ENCODE measurements around the gene NXNL1.
"Not testable (repeated sequence)": the region's sequence is repeated elsewhere in the genome, so short reads cannot be mapped to it uniquely, and the experiment has no call there.

Gene NXNL1

DNA sequence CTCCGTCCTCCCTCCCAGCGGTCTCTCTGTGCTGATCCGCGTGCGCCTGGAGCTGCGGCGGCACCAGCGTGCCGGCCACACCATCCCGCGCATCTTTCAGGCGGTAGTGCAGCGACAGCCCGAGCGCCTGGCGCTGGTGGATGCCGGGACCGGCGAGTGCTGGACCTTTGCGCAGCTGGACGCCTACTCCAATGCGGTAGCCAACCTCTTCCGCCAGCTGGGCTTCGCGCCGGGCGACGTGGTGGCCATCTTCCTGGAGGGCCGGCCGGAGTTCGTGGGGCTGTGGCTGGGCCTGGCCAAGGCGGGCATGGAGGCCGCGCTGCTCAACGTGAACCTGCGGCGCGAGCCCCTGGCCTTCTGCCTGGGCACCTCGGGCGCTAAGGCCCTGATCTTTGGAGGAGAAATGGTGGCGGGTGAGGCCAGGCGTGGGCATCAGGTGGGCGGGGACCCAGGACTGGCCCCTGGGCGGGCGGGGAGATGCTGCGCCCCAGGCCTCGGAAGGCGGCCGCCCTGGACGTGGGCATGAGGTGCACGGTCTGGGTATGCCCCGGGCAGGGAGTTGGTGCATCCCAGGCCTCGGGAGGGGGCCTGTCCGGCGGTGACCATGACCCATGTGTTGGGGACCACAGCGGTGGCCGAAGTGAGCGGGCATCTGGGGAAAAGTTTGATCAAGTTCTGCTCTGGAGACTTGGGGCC, 26.0 kb upstream of the NXNL1 start:
- DNase-seq: no peak

DNA sequence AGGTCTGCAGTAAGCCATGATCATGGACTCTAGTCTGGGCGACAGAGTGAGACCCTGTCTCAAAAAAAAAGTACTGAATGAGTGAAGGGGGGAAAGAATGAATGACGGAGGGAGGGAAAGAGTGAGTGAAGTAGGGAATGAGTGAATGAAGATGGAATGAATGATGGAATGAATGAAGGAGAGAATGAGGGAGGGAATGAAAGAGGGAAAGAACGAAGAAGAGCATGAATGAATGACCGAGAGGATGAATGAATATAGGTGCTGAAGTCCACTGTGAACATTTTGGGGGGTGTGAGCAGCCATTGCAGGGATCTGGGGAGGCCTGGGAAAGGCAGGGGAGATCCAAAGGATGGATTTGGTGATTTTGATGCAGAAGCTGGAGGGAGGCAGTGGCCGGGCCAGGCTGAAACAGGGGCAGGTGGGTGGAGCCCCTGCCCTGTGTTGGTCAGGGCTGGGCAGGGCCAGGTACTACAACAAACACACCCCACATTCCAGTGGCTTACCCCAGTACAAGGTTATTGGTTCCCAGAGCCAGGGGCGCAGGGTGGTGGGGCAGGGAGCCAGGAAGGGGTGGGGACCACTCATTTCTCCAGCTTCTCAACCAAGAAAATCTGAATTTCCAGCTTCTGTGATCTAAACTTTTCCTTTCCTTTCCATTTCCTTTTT, 23.9 kb upstream of the NXNL1 start:
- DNase-seq: no peak

DNA sequence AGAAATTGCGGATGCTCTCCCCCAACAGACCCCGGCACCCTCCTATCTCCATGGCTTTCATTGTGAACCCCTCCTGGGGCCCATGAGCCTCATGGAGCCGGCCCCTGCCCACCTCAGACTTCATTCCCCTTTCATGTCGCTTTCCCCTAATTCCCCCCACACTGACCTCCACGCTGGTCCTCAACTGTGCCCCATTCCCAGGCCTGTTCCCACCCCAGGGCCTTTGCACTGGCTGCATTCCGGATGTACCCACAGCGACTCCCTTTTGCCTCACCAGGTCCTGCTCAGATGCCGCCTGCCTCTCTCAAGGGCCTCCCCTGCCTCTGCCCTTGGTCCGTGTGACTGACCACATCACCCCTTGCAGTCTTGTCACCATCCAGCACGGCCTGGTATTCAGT, 22.9 kb upstream of the NXNL1 start:
- DNase-seq: no peak

DNA sequence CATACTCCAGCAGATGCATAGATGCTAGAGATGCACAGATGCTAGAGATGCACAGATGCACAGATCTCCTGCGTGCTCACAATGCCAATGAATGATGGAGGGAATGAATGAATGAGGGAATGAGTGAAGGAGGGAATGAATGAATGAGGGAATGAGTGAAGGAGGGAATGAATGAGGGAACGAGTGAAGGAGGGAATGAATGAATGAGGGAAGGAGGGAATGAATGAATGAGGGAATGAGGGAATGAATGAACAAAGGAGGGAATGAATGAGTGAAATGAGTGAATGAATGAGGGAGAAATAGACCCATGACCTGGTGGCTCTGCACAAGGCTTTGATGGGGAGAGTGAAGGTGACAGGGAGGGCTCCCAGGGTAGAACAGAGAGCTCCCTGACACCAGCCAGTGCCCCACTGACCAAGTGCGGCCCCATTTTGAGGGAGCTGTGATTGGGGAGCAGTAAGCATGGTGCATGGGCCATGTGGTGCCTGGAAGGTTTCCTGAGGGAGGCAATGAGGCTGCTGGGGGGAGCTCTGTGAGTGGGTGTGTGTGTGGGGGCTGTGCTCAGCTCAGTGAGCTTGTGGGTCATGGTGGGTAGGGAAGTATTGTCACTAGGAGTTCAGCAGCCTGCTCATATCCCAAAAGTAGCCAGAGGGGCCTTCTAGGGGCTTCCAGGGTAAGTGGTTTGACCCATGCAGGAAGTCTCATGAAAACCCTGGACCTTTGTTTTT, 22.3 kb upstream of the NXNL1 start:
- no peak for DNase-seq

DNA sequence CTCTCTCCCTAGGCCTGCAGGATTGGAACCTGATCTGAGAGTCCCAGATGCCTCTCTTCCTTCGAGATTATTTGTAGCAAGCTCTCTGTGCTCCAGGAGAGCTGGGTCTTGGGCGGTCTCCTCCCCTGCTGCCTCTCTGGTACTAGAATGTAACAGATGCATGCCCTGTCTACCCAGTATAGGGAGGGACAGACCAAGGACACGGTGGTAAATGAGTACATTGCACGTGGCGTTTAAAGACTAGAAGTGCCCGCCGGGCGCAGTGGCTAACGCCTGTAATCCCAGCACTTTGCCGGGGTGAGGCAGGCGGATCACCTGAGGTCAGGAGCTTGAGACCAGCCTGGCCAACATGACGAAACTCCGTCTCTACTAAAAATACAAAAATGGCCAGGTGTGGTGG, 21.3 kb upstream of the NXNL1 start:
- DNase-seq: no peak

DNA sequence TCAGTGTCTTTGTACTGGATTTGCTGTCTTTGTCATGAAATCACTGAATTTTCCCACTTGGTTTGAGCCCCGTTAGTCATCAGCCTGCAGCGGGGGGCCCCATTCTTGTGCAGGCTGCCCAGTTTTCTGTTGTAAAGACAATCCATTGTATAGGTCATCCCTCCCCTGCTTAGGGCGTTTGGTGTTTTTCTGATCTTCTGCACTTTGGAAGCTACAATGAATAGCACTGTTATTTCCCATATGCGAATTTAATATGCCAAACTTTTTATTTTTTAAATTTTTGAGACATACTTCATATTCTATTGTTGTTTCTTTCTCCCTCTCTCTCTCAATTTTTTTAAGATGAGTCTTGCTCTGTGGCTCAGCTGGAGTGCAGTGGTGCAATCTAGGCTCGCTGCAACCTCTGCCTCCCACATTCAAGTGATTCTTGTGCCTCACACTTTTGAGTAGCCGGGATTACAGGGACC, 18.6 kb upstream of the NXNL1 start:
- no peak for DNase-seq

DNA sequence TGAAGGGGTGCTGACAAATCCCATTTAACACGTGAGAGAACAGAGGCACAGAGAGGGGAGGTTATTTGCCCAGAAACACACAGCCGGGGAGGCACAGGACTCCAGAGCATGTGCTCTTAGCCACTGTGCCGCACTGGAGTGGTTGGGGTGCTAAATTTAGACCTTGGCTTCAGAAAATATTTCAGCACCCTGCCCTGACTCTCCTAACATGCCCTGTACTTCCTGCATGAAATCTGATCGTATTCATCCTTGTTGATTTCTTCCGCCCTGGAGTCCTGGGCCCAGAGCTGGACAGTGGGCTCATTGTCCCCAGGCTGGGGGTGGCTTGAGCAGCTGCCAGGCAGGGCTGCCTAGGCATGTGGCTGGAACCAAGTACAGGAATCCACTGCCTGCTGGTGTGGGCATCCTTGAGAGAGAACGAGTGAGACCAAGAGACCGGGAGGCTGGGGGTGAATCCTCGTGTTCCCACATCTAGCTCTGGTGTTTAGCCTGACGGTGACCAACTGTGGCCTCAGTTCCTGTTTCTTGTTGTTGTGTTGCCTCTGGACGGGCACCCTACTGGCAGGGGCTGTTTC, 14.9 kb upstream of the NXNL1 start:
- no peak for DNase-seq

DNA sequence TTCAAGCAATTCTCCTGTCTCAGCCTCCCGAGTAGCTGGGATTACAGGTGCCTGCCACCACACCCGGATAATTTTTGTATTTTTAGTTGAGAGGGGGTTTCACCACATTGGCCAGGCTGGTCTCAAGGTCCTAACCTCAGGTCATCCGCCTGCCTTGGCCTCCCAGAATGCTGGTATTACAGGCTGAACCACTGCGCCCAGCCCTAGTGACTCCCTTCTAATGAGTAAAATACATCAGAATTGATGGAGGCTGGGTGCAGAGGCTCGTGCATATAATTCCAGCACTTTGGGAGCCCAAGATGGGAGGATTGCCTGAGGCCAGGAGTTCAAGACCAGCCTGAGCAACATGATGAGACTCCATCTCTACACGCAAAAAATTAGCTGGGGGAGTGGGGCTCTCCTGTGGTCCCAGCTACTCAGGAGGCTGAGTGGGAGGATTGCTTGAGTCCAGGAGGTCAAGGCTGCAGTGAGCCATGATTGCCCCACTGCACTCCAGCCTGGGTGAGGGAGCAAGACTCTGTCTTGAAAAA, 14.3 kb upstream of the NXNL1 start:
- not testable (repeated sequence) for DNase-seq

DNA sequence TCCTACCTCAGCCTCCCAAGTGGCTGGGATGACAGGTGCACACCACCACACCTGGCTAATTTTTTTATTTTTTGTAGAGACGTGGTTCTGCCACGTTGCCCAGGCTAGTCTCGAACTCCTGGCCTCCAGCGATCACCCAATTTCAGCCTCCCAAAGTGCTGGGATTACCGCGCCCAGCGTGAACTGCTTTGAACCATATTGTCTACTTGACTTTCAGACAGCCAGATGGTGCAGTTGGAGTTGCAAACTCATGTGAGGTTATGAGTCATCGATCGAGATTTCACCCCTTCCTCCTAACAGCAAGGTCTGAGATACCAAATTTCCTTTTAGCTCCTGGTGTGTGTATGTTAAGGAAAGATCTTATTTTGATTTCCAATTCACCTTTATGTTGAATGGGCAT, 12.3 kb upstream of the NXNL1 start:
- DNase-seq: peak; percentile 62

DNA sequence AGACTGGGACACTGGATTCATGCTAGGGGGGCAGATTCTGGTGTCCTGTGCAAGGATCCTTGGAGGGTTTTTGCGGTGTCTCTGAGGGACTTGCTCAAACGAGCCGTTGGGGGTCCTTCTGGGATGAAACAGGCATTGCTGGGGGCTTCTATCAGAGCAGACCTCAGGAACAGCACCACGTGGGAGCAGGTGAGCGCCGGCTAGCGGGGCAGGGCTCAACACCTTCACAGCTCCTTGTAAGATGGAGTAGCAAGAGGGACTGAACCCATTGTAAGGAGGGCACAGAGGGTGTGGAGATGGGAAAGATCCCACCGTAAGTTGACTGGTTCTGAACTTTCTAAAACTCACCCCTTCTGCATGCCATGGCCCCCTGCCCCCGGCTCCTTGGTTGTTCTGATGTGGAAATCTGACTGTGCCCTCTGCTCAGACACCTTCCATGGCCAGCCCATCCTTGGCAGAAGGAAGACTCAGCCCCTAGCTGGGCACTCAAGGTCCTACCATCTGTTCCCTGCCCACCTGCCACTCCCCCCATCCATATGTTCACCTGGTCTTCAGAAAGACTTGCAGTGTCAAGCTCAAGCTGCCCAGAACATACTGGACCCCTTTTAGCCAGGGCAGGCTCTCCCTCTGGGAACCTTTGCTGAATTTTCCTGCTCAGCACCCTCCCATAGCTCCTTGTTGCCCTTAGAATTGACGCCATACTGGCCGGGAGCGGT, 10.8 kb upstream of the NXNL1 start:
- DNase-seq: no peak

DNA sequence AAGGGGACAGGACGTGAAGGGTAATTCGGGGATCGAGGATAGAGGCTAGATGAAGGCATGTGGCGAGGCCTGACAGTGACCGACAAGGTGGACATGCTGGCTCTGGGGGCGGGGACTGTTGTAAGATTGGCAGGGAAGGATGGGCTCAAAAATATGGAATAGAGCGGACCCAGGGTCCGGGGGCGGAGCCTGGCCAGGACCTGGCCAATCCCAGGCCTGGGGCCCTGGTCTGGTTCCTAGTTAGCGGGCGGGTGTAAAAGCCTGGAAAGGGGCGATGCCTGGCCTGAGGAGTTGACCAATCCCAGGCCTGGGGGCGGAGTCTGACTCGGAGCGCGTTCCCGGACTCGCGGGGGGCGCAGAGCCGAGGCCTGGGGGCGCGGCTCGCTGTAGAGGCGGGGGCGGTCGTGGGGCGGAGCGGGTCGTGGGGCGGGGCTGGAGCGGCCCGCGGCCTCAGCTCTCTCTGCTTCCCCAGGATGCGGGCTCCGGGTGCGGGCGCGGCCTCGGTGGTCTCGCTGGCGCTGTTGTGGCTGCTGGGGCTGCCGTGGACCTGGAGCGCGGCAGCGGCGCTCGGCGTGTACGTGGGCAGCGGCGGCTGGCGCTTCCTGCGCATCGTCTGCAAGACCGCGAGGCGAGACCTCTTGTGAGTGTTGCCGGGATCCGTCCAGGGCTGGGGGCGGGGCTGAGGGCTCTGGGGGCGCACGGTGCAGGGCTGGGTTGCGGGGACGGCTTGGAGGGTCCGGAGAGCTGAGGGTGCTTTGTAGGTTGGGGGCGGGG, 9.5 kb upstream of the NXNL1 start, which contains the start of gene SLC27A1:
Gene SLC27A1, plus strand, starts transcription at position 457 of the 774 bp plus-strand sequence. Its CDS starts 17 bp downstream, at position 474.
- DNase-seq: peak; percentile 98

DNA sequence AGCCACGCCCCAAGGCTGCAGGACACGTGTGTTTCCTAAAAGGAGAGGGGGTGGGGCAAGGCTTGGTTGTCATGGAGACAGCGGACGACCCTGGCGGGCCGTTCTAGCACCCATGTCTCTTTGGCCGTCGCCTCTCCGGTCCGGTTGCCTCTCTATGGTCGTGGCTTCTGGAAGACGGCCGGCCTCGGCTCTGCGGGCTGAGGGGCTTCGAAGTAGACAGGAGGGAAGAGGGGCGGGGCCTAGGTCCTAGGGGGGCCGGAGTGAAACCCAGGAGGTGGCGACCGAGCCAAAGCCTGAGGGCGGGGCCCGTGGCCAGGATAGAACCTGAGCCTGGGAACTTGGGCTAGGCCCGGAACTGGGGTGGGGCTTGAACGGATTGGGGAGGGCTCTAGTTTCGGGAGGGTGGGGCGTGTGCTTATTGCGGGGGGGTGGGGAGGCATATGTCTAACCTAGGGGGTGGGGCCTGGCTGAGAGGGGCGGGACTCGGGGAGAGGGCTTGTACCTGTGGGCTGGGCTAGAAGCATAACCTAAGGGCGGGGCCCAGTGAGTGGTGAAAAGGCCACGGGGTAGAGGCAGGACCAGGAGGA, 8.8 kb upstream of the NXNL1 start:
- DNase-seq: peak; percentile 93

DNA sequence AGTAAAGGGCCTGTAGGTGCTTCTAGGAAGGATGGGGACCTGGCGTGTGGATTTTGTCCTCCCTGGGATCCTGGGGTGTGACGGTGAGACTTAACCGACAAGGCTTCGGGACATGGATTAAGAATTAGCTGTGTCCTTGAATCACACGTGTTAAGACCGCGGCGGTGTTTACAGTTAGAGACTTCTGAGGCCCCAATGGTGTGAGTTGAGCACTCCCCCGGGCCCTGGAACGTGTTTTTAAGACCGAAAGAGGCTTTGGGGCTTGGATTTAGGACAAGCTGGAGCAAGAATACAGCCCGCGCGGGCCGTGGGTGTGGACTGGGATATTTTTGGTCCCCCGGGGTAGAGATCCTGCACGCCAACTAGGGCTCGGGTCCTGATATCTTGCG, 8.4 kb upstream of the NXNL1 start:
- DNase-seq: no peak

DNA sequence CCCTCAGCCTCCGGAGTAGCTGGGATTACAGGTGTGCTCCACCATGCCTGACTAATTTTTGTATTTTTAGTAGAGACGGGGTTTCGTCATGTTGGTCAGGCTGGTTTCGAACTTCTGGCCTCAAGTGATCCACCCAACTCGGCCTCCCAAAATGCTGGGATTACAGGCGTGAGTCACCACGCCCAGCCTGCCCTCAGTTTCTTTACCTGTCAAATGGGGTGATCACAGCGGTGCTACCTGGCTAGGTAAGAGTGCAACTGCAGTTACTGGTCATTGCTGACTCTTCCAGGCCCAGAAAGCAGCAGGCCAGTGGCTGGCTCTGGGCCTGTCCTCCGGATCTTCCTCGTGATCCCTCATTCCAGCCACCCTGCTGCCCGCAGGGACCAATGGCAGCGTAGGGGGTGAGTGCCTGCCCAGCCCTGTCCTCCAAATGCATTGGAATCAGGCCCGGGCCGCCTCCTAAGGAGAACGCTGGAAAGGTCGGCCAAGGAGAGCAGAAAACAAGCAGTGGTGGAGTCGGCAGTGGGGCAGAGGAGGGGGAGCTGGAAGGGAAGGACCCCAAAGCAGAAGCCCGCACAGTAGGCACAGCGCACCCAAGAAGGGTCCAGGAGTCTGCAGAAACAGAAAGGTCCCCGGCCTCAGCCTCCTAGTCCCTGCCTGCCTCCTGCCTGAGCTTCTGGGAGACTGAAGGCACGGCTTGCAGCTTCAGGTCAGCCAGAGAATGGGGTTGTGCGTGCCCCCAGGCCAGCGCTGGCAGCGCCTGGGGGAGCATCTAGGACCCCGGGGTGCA, 7.8 kb upstream of the NXNL1 start:
- no peak for DNase-seq

DNA sequence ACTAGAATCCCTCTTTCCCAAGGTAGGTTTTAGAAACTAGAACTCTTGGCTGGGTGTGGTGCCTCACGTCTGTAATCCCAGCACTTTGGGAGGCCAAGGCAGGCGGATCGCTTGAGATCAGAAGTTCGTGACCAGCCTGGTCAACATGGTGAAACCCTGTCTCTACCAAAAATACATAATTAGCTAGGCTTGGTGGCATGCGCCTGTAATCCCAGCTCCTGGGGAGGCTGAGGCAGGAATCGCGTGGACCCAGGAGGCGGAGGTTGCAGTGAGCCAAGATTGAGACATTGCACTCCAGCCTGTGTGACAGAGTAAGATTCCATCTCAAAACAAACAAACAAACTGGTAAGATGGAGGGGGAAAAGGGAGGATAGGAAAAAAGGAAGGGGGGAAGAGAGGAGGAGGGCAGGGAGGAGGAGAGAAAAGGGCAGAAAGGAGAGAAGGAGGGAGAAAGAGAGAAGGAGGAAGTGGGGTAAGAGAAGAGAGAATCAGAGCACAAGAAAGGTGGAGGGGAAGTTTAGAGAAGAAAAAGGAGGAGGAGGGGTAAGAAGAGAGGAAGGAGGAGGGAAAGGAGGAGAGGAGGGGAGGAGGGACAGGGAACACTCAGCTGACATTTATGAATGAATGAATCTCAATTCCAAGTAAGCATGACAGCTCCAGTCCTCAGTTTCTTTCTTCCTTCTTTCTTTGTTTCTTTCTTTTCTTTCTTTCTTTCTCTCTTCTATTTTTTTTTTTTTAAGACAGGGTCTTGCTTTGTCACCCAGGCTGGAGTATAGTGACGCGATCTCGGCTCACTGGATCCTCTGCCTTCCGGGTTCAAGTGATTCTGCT, 7.0 kb upstream of the NXNL1 start:
- no peak for DNase-seq

DNA sequence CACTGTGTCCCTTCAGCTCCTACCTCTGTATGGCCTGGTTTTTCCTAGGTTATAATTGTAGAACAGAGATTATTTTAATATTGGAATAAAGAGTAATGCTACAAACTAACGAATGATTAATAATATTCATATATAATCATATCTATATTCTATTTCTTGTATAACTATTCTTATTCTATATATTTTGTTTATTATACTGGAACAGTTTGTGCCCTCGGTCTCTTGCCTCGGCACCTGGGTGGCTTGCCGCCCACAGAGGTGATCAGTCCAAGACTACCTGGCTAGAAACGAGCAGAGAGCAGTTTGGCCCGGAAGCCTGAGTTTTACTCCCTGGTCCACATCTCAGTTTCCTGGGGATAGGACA, 5.7 kb upstream of the NXNL1 start:
- no peak for DNase-seq

DNA sequence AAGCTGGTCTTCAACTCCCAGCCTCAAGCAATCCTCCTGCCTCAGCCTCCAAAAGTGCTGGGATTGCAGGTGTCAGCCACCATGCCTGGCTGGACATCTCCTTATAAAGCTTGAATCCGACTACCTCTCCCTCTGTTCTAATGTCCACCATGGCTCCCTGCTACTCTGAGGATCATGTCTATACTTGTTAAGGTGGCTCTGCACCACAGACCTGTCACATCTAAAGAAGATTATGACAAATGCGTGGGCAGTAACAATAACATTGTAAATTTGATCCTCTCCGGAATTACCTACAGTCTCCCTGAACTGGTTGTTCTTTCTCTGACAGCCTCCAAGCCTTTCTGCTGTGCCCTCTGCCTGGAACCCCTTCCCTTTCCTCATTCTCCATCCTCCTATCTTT, 1.8 kb downstream of the NXNL1 start:
- no peak for DNase-seq

DNA sequence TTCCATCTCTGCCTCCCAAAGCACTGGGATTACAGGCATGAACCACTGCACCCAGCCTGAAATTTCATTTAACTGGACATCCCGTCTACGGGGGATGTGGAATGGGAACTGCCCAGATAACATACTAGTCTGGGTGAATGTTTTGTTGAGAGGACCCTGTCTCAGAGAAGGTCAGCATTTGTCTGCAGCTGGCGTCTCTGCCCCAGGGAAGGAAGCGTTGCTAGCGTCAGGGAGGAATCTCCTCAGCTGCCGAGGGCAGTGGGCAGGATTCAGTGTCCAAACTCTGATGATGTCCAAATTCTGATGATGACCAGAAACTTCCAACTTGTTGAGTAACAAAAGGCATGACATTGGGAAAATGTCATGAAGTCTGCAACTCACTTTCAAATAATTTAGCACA, 3.1 kb downstream of the NXNL1 start:
- DNase-seq: no peak

DNA sequence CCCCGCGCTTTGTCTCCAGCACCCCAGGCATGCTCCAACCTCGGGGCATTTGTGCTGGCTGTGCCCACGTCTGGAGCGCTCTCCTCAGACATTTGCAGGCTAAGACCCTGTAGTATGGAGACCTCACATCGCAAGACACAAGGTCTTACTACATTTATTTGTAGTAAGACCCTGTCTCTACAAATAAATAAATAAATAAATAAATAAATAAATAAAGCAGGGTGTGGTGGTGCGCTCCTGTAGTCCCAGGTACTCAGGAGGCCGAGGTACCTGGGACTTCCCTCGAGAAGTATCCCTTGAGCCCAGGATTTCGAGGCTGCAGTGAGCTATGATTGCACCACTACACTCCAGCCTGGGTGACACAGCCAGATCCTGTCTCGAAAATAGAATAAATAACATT, 4.6 kb downstream of the NXNL1 start:
- no peak for DNase-seq
